Measurements from ENCODE around the gene RAD54L.

Gene RAD54L

GRCh38 chr1:46246548-46247435, 771 bp upstream of the RAD54L start:
- CTCF ChIA-PET: interaction anchor here (0.6 to 1.9 kb wide), 6 partner anchors 21 to 209 kb away, joined by 3 to 9 read pairs (median 4); no protein-coding TSS in a partner anchor
- POLR2A ChIA-PET: interaction anchor here (0.6 to 2.6 kb wide), 37 partner anchors 8 to 680 kb away, joined by 3 to 20 read pairs (median 3); partner anchors contain the start of genes LRRC41, LURAP1, NSUN4 and PIK3R3
- no peak for TF ChIP-seq SUZ12 (IDR thresholded peaks at IDR 0.05)
- TF ChIP-seq FOXA1 (IDR thresholded peaks at IDR 0.05): no peak
- peak; percentile 39; the same call in 1 of the 2 replicates for TF ChIP-seq L3MBTL2 (conservative IDR thresholded peaks at IDR 0.05)
- no peak for TF ChIP-seq FOXK2 (IDR thresholded peaks at IDR 0.05)
- peak; percentile 47; the same call in 1 of the 2 replicates for TF ChIP-seq PKNOX1 (IDR thresholded peaks at IDR 0.05)
- peak; percentile 46 for DNase-seq (ENCODE audit: extremely low spot score)

- TF ChIP-seq BHLHE40 (IDR thresholded peaks at IDR 0.05; ENCODE audit: borderline replicate concordance) (no peak), NFRKB (IDR thresholded peaks at IDR 0.05) (no peak), SP1 (IDR thresholded peaks at IDR 0.05) (no peak), CTBP1 (IDR thresholded peaks at IDR 0.05; ENCODE audit: borderline replicate concordance) (no peak), LEF1 (IDR thresholded peaks at IDR 0.05; ENCODE audit: borderline replicate concordance) (no peak), FOXK2 (IDR thresholded peaks at IDR 0.05) (no peak), HDGF (IDR thresholded peaks at IDR 0.05; ENCODE audit: borderline replicate concordance) (no peak), ELF4 (IDR thresholded peaks at IDR 0.05) (no peak), PKNOX1 (IDR thresholded peaks at IDR 0.05) (no peak), TARDBP (IDR thresholded peaks at IDR 0.05) (no peak), FOXA1 (IDR thresholded peaks at IDR 0.05) (no peak)
- peak; percentile 45 for DNase-seq (ENCODE audit: extremely low spot score)
- CTCF ChIA-PET: interaction anchor here (0.5 to 0.7 kb wide), 2 partner anchors 133 to 225 kb away, joined by 3 read pairs; no protein-coding TSS in a partner anchor
- POLR2A ChIA-PET: interaction anchor here (0.7 to 2.6 kb wide), 4 partner anchors 10 to 92 kb away, joined by 3 to 16 read pairs (median 6); partner anchors contain the start of gene NSUN4
Observed at GRCh38 chr1:46248122-46248920, 758 bp downstream of the RAD54L start.

- DNase-seq (ENCODE audit: extremely low spot score): no peak
- TF ChIP-seq ARNT (IDR thresholded peaks at IDR 0.05) (no peak), TARDBP (IDR thresholded peaks at IDR 0.05) (no peak), LEF1 (IDR thresholded peaks at IDR 0.05; ENCODE audit: borderline replicate concordance) (no peak), SP1 (IDR thresholded peaks at IDR 0.05) (no peak), L3MBTL2 (conservative IDR thresholded peaks at IDR 0.05) (no peak), FOXM1 (IDR thresholded peaks at IDR 0.05; ENCODE audit: borderline replicate concordance) (no peak), BHLHE40 (IDR thresholded peaks at IDR 0.05; ENCODE audit: borderline replicate concordance) (no peak), CTBP1 (IDR thresholded peaks at IDR 0.05; ENCODE audit: borderline replicate concordance) (no peak), ZNF384 (IDR thresholded peaks at IDR 0.05) (no peak), SUZ12 (IDR thresholded peaks at IDR 0.05) (no peak), ELF4 (IDR thresholded peaks at IDR 0.05) (no peak), FOXA1 (IDR thresholded peaks at IDR 0.05) (no peak), NFRKB (IDR thresholded peaks at IDR 0.05) (no peak), FOXK2 (IDR thresholded peaks at IDR 0.05) (no peak)
- POLR2A ChIA-PET: interaction anchor here (1.1 to 2.4 kb wide), 3 partner anchors 8 to 11 kb away, joined by 3 to 11 read pairs (median 3); no protein-coding TSS in a partner anchor
- CTCF ChIA-PET: interaction anchor here (0.9 kb wide), 1 partner anchor 10 kb away, joined by 3 read pairs; no protein-coding TSS in a partner anchor
Observed at GRCh38 chr1:46254668-46255067, 7.1 kb downstream of the RAD54L start.

- POLR2A ChIA-PET: no interaction called here
- DNase-seq (ENCODE audit: extremely low spot score): no peak
- CTCF ChIA-PET: no interaction called here
- TF ChIP-seq FOXA1 (IDR thresholded peaks at IDR 0.05) (no peak), ZNF384 (IDR thresholded peaks at IDR 0.05) (no peak), HDGF (IDR thresholded peaks at IDR 0.05; ENCODE audit: borderline replicate concordance) (no peak), ELF4 (IDR thresholded peaks at IDR 0.05) (no peak), ARNT (IDR thresholded peaks at IDR 0.05) (no peak), FOXM1 (IDR thresholded peaks at IDR 0.05; ENCODE audit: borderline replicate concordance) (no peak), BHLHE40 (IDR thresholded peaks at IDR 0.05; ENCODE audit: borderline replicate concordance) (no peak), SUZ12 (IDR thresholded peaks at IDR 0.05) (no peak), PKNOX1 (IDR thresholded peaks at IDR 0.05) (no peak), NFRKB (IDR thresholded peaks at IDR 0.05) (no peak), LEF1 (IDR thresholded peaks at IDR 0.05; ENCODE audit: borderline replicate concordance) (no peak), SP1 (IDR thresholded peaks at IDR 0.05) (no peak), CTBP1 (IDR thresholded peaks at IDR 0.05; ENCODE audit: borderline replicate concordance) (no peak), TARDBP (IDR thresholded peaks at IDR 0.05) (no peak), L3MBTL2 (conservative IDR thresholded peaks at IDR 0.05) (no peak)
Observed at GRCh38 chr1:46256523-46256922, 9.0 kb downstream of the RAD54L start.

- TF ChIP-seq CTBP1 (IDR thresholded peaks at IDR 0.05; ENCODE audit: borderline replicate concordance) (no peak), HDGF (IDR thresholded peaks at IDR 0.05; ENCODE audit: borderline replicate concordance) (no peak), PKNOX1 (IDR thresholded peaks at IDR 0.05) (no peak), BHLHE40 (IDR thresholded peaks at IDR 0.05; ENCODE audit: borderline replicate concordance) (no peak), TARDBP (IDR thresholded peaks at IDR 0.05) (no peak), LEF1 (IDR thresholded peaks at IDR 0.05; ENCODE audit: borderline replicate concordance) (no peak), L3MBTL2 (conservative IDR thresholded peaks at IDR 0.05) (no peak), FOXM1 (IDR thresholded peaks at IDR 0.05; ENCODE audit: borderline replicate concordance) (no peak), SP1 (IDR thresholded peaks at IDR 0.05) (no peak), NFRKB (IDR thresholded peaks at IDR 0.05) (no peak), FOXA1 (IDR thresholded peaks at IDR 0.05) (no peak)
- ChIA-PET POLR2A (interaction anchor here (1.0 to 1.9 kb wide), 6 partner anchors 11 to 22 kb away, joined by 3 to 14 read pairs (median 4); partner anchors contain the start of gene RAD54L), CTCF (interaction anchor here (0.6 kb wide), 1 partner anchor 61 kb away, joined by 8 read pairs; no protein-coding TSS in a partner anchor)
- no peak for DNase-seq (ENCODE audit: extremely low spot score)
Observed at GRCh38 chr1:46262508-46262907, 14.9 kb downstream of the RAD54L start.

Measured in HEK293T (cell line).